GM12872 (cell line): ENCODE data around the gene LMO7.

Experiments
- TF ChIP-seq, protein P1 (sequence below): IDR thresholded peaks from 3 replicates; pipeline ENCODE4 v1.5.1; 2011; ENCODE audit warnings: low read depth, mild to moderate bottlenecking, low read length, moderate library complexity; ENCODE audit not compliant: insufficient read depth

LMO7 gene

DNA sequence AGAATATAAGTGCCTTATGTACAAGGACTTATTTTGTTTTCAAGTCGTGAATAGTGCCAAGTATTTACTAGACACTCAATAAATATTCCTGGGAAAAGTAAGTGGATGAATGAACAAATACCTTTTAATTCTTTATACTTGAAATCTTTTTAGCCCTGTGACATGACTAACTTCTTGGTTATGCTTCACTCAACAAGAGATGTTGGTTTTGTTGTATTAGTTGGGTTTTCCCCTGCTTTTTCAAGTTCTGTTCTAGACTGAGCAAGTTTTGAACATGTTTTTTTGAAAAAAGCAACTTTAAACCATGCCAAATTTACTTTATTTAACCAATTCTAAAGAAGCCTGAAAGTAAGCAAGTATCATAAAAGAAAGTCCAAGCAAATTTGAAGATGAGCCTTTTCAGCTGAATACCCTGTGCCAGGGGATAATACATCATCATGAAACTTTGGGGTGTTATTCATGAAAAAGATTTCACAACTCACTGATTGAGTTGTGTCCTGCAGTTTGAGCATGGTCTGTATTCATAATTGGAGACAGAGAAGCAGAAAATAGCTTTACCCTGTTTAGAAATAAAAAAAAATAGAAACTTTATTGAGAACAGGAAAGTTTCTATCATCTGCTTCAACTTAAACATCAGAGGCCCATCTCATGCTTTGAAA is 11.1 kb downstream of the LMO7 start:
- TF ChIP-seq, protein P1, sequence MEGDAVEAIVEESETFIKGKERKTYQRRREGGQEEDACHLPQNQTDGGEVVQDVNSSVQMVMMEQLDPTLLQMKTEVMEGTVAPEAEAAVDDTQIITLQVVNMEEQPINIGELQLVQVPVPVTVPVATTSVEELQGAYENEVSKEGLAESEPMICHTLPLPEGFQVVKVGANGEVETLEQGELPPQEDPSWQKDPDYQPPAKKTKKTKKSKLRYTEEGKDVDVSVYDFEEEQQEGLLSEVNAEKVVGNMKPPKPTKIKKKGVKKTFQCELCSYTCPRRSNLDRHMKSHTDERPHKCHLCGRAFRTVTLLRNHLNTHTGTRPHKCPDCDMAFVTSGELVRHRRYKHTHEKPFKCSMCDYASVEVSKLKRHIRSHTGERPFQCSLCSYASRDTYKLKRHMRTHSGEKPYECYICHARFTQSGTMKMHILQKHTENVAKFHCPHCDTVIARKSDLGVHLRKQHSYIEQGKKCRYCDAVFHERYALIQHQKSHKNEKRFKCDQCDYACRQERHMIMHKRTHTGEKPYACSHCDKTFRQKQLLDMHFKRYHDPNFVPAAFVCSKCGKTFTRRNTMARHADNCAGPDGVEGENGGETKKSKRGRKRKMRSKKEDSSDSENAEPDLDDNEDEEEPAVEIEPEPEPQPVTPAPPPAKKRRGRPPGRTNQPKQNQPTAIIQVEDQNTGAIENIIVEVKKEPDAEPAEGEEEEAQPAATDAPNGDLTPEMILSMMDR, result no peak

- TF ChIP-seq, protein P1, result no peak
Measured at GRCh38 chr13:75648446-75648845, 12.3 kb downstream of the LMO7 start.

- TF ChIP-seq, protein P1, result no peak
Measured at GRCh38 chr13:75651013-75651412, 14.9 kb downstream of the LMO7 start.

DNA sequence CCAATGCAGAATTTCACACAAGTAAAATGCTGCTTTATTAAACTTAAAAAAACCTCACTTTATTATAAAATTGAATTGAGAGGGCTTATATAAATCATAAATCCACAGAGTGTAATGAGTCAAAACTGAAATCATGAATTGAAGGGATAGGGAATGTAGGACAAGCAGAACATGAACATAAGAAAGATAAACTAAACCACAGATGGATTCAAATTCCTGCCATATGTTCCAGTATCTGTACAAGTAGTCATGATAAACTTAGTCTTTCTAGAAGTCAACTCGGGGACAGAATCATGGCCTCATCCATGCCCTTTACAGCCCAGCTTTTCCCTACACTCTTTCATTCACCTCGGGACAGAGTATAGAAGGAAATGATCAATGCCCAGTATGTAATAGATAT is 16.6 kb downstream of the LMO7 start:
- TF ChIP-seq, protein P1, result no peak

DNA sequence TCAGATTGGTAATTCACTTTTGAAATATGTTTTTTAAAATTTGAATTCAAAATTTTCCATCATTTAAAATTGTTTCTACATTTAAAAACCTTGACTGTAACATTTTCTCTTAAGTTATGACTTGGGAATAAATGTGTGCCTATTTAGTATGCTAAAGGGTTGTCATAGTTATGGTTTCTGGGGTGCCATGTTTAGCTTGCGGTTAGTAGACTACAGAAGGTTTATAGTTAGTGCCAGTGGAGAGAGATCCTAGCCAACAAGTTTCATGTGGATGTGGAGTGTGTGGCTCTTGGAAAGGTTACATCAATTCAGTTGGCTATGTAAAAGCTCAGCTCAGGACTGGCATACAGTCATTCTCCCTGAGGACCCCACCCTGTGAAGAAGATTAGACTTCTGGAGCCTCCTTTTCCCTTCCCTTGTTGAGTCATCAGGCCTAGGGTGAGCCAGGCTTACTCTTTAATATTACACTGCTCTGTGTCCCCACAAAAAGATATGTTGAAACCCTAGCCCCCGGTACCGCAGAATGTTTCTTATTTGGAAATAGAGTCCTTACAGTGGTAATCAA is 20.4 kb downstream of the LMO7 start:
- TF ChIP-seq, protein P1, result no peak

DNA sequence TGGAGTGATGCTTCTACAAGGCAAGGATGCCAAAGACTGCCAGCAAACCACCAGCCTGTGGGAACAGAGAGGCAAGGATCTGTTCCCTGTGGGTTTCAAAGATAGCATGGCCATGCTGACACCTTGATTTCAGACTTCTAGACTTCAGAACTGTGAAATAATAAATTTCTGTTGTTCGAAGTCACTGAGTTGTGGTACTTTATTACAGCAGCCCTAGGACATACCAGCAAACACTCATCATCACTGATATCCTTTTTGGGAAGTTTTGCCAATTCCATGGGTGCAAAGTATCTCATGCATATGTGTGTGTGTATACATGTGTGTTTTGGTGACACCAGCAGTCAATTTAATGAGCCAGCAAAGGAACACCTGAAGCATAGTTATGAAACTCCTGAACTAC is 21.0 kb downstream of the LMO7 start:
- TF ChIP-seq, protein P1, result no peak

GRCh38 chr13:75660694-75661093 is 24.6 kb downstream of the LMO7 start:
- TF ChIP-seq, protein P1, result no peak

GRCh38 chr13:75661443-75661842 is 25.3 kb downstream of the LMO7 start:
- TF ChIP-seq, protein P1, result no peak
